GM19240 (cell line): ENCODE data around the gene DVL3.
A peak's percentile ranks its signal among the peaks of the same experiment; 100 is the strongest.
"Not testable (repeated sequence)": the region's sequence is repeated elsewhere in the genome, so short reads cannot be mapped to it uniquely, and the experiment has no call there.

Experiments used
- DNase-seq: peaks from one replicate; pipeline ENCODE4 v3.0.0; 2011; ENCODE audit warnings: low spot score; ENCODE audit not compliant: insufficient read length

The DVL3 gene

GRCh38 chr3:184154885-184155643, at the start of gene DVL3:
DVL3 (plus strand) TSS chr3:184155377; CDS start chr3:184155636, 259 bp downstream.
- peak; percentile 82 for DNase-seq

GRCh38 chr3:184110316-184110725, 44.9 kb upstream of the DVL3 start:
- no peak for DNase-seq

GRCh38 chr3:184116017-184116416, 39.2 kb upstream of the DVL3 start:
- no peak for DNase-seq

GRCh38 chr3:184117636-184118035, 37.5 kb upstream of the DVL3 start:
- DNase-seq: no peak

GRCh38 chr3:184121031-184121430, 34.1 kb upstream of the DVL3 start:
- not testable (repeated sequence) for DNase-seq

GRCh38 chr3:184126006-184126405, 29.2 kb upstream of the DVL3 start:
- DNase-seq: no peak

GRCh38 chr3:184129012-184129411, 26.2 kb upstream of the DVL3 start:
- no peak for DNase-seq

GRCh38 chr3:184132945-184133344, 22.2 kb upstream of the DVL3 start:
- no peak for DNase-seq

- no peak for DNase-seq
Measured at GRCh38 chr3:184133840-184134745, 21.1 kb upstream of the DVL3 start.

- no peak for DNase-seq
Measured at GRCh38 chr3:184134746-184135148, 20.4 kb upstream of the DVL3 start.

GRCh38 chr3:184135149-184135910, 19.8 kb upstream of the DVL3 start, which contains the start of gene EIF2B5:
EIF2B5 (plus strand) TSS chr3:184135358; CDS start chr3:184135386, 28 bp downstream.
- DNase-seq: peak; percentile 67

- no peak for DNase-seq
Measured at GRCh38 chr3:184135911-184136260, 19.3 kb upstream of the DVL3 start.

GRCh38 chr3:184140436-184140835, 14.7 kb upstream of the DVL3 start:
- DNase-seq: no peak

GRCh38 chr3:184142199-184142598, 13.0 kb upstream of the DVL3 start:
- DNase-seq: no peak

- no peak for DNase-seq
Measured at GRCh38 chr3:184143327-184143726, 11.8 kb upstream of the DVL3 start.

- no peak for DNase-seq
Measured at GRCh38 chr3:184144505-184144904, 10.7 kb upstream of the DVL3 start.

- no peak for DNase-seq
Measured at GRCh38 chr3:184145111-184145524, 10.1 kb upstream of the DVL3 start.

- DNase-seq: no peak
Measured at GRCh38 chr3:184145751-184146270, 9.4 kb upstream of the DVL3 start.

GRCh38 chr3:184148076-184148475, 7.1 kb upstream of the DVL3 start:
- no peak for DNase-seq

GRCh38 chr3:184149123-184149522, 6.1 kb upstream of the DVL3 start:
- DNase-seq: no peak

- DNase-seq: not testable (repeated sequence)
Measured at GRCh38 chr3:184149770-184150169, 5.4 kb upstream of the DVL3 start.
